PC-9 (cell line): ENCODE data around the gene SKP1. TPM values are rescaled to one million over a fixed set of nuclear protein-coding genes. Genes with fewer than 3 reads are reported as not detected.

Experiments
- BruUV-seq: library from RNA; stranded (reverse); fragments of 400-500 nt; replicated peaks from 2 replicates; lab custom pipeline; 2021; lab: Mats Ljungman, UMichigan
- CTCF ChIA-PET: fragments of 300-600 bp; sonication (Branson Sonifier 250); formaldehyde crosslinking; loops from one replicate; lab custom pipeline; 2022; ENCODE audit warnings: antibody characterized with exemption; lab: Charles Lee
- POLR2A ChIA-PET: fragments of 300-600 bp; sonication (Branson Sonifier 250); formaldehyde crosslinking; loops from one replicate; lab custom pipeline; 2022; ENCODE audit warnings: antibody characterized with exemption; ENCODE audit not compliant: unreplicated experiment; lab: Charles Lee
- DNase-seq, 2 experiments: peaks; one replicate each; pipeline versions ENCODE4 v3.0.0 to v3.0.0-alpha.2; 2015 to 2022; ENCODE audit warnings: mixed read lengths in 1 of 2
- H2AFZ ChIP-seq: fragments of 200-600 bp; sonication (generic); 2 replicates; pipeline ENCODE4 v1.8.1; 2017; ENCODE audit warnings: antibody characterized with exemption
- H3F3A ChIP-seq: fragments of 200-600 bp; sonication (generic); 2 replicates; pipeline ENCODE4 v1.8.1; 2017; ENCODE audit warnings: antibody characterized with exemption, mild to moderate bottlenecking, low read depth; ENCODE audit not compliant: insufficient read depth
- H3K27ac ChIP-seq: fragments of 200-600 bp; sonication (generic); 2 replicates; pipeline ENCODE4 v1.6.1; 2016; ENCODE audit warnings: mixed run types
- H3K27me3 ChIP-seq: fragments of 200-600 bp; sonication (generic); 2 replicates; pipeline ENCODE4 v1.6.1; 2016; ENCODE audit warnings: low read depth, mixed run types; ENCODE audit not compliant: insufficient read depth
- H3K36me3 ChIP-seq: fragments of 200-600 bp; sonication (generic); 2 replicates; pipeline ENCODE4 v1.6.1; 2016; ENCODE audit warnings: low read depth, mixed run types
- H3K4me1 ChIP-seq: fragments of 200-600 bp; sonication (generic); replicated peaks from 2 replicates; pipeline ENCODE4 v1.6.1; 2016; ENCODE audit warnings: mixed run types; ENCODE audit not compliant: insufficient read depth
- H3K4me2 ChIP-seq: fragments of 200-600 bp; sonication (generic); 2 replicates; pipeline ENCODE4 v1.6.1; 2017; ENCODE audit warnings: mixed run types
- H3K4me3 ChIP-seq: fragments of 200-600 bp; sonication (generic); 2 replicates; pipeline ENCODE4 v1.6.1; 2016; ENCODE audit warnings: mixed run types
- H3K79me2 ChIP-seq: fragments of 200-600 bp; sonication (generic); 2 replicates; pipeline ENCODE4 v1.6.1; 2017; ENCODE audit warnings: low read depth, mixed run types
- H3K9me2 ChIP-seq: fragments of 200-600 bp; sonication (generic); 2 replicates; pipeline ENCODE4 v1.8.1; 2017; ENCODE audit warnings: mild to moderate bottlenecking; ENCODE audit not compliant: insufficient read depth
- H3K9me3 ChIP-seq: fragments of 200-600 bp; sonication (generic); 2 replicates; pipeline ENCODE4 v1.8.1; 2016; ENCODE audit warnings: low read depth; ENCODE audit not compliant: insufficient read depth
- H4K20me1 ChIP-seq: fragments of 200-600 bp; sonication (generic); 2 replicates; pipeline ENCODE4 v1.8.1; 2017; ENCODE audit not compliant: insufficient read depth
- CTCF ChIP-seq: fragments of 200-600 bp; sonication (generic); conservative IDR thresholded peaks from 2 replicates; pipeline ENCODE4 v1.6.1; 2017; ENCODE audit warnings: mixed run types, antibody characterized with exemption, mild to moderate bottlenecking, moderate library complexity
- EZH2 ChIP-seq: fragments of 200-600 bp; sonication (generic); IDR thresholded peaks from 2 replicates; pipeline ENCODE4 v1.8.0; 2017; ENCODE audit warnings: antibody characterized with exemption, low read depth
- intact Hi-C: fragments of 100-400 bp; cut with micrococcal nuclease; formaldehyde crosslinking; loops from one replicate; pipeline ENCODE4 v1.10.0; 2022; ENCODE audit not compliant: unreplicated experiment
- total RNA-seq: library from RNA; stranded (reverse); gene quantifications from 2 replicates; pipeline ENCODE4 v1.2.3, GENCODE V29; 2021

SKP1 gene
- total RNA-seq, 1 experiment from 2014 or later = 409 TPM

DNA sequence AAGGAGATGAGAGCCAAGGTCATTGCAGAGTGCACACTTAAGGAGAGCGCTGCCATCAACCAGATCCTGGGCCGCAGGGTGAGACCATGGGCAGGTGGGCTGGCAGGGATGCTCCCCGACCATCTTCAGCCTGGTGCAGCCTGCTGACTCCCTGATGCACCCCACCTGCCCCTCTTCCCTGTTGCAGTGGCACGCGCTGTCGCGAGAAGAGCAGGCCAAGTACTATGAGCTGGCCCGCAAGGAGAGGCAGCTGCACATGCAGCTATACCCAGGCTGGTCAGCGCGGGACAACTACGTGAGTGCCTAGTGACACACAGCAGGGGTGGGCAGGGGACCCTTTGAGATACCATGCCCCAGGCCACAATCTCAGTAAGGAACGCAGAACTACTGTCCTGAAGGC, 33.9 kb downstream of the SKP1 start:
- H3K4me1 ChIP-seq = peaks cover 19% of the 10 kb centered on the region
- no peak for DNase-seq
- no TSS peak for BruUV-seq
- H3K9me3 ChIP-seq = no peaks in the 10 kb centered on the region
- no peak overlapping the region for H3K4me3 ChIP-seq
- H2AFZ ChIP-seq = no peak overlapping the region
- H3K79me2 ChIP-seq = peaks cover 11% of the 10 kb centered on the region; the same call in 1 of the 2 replicates
- ChIA-PET POLR2A (no interaction called here), CTCF (interaction anchor here (1.6 kb wide), 1 partner anchor 103 kb away, joined by 3 read pairs; no protein-coding TSS in a partner anchor)
- H3K4me2 ChIP-seq = no peak overlapping the region
- H4K20me1 ChIP-seq = peaks cover 38% of the 10 kb centered on the region
- H3K36me3 ChIP-seq = 0 out of 2 replicates have a peak, but pooled peaks cover 11% of the 10 kb centered on the region
- H3K27ac ChIP-seq = no peak overlapping the region
- TF ChIP-seq EZH2 = no peak
- no peak for TF ChIP-seq CTCF
- H3K27me3 ChIP-seq = no peaks in the 10 kb centered on the region
- peaks cover 47% of the 10 kb centered on the region for H3F3A ChIP-seq
- H3K9me2 ChIP-seq = no peaks in the 10 kb centered on the region
- intact Hi-C loops = loop anchor here (5.0 kb wide), 1 partner anchor 1031 kb away; no protein-coding TSS in a partner anchor

- H3F3A ChIP-seq = peaks cover 40% of the 10 kb centered on the region
- no peaks in the 10 kb centered on the region for H3K9me2 ChIP-seq
- no peaks in the 10 kb centered on the region for H3K27me3 ChIP-seq
- H2AFZ ChIP-seq = no peak overlapping the region
- DNase-seq = no peak
- H3K4me3 ChIP-seq = no peak overlapping the region
- CTCF ChIA-PET = no interaction called here
- peaks cover 38% of the 10 kb centered on the region for H4K20me1 ChIP-seq
- H3K4me1 ChIP-seq = peaks cover 21% of the 10 kb centered on the region
- H3K79me2 ChIP-seq = peaks cover 15% of the 10 kb centered on the region; the same call in 1 of the 2 replicates
- 0 out of 2 replicates have a peak, but pooled peaks cover 11% of the 10 kb centered on the region for H3K36me3 ChIP-seq
- BruUV-seq = no TSS peak
- no peak overlapping the region for H3K4me2 ChIP-seq
- H3K27ac ChIP-seq = no peak overlapping the region
- intact Hi-C loops = loop anchor here (5.0 kb wide), 1 partner anchor 1030 kb away; no protein-coding TSS in a partner anchor
- TF ChIP-seq CTCF = no peak
- TF ChIP-seq EZH2 = no peak
- POLR2A ChIA-PET = no interaction called here
- H3K9me3 ChIP-seq = no peaks in the 10 kb centered on the region
These were observed 34.7 kb downstream of the SKP1 start for GRCh38 chr5:134142052-134142451.

GRCh38 chr5:134141331-134142050, 35.3 kb downstream of the SKP1 start:
- Histone ChIP-seq H2AFZ (no peak overlapping the region), H3K27ac (no peak overlapping the region), H3K27me3 (no peaks in the 10 kb centered on the region), H3K36me3 (0 out of 2 replicates have a peak, but pooled peaks cover 14% of the 10 kb centered on the region), H3K9me2 (no peaks in the 10 kb centered on the region), H4K20me1 (peaks cover 34% of the 10 kb centered on the region), H3K79me2 (peaks cover 15% of the 10 kb centered on the region; the same call in 1 of the 2 replicates), H3K4me2 (no peak overlapping the region), H3F3A (peaks cover 34% of the 10 kb centered on the region), H3K9me3 (no peaks in the 10 kb centered on the region), H3K4me1 (peaks cover 21% of the 10 kb centered on the region), H3K4me3 (no peak overlapping the region)
- ChIA-PET POLR2A (interaction anchor here (0.6 kb wide), 1 partner anchor 1190 kb away, joined by 3 read pairs; no protein-coding TSS in a partner anchor), CTCF (interaction anchor here (1.0 to 1.7 kb wide), 2 partner anchors 40 to 115 kb away, joined by 8 to 18 read pairs; no protein-coding TSS in a partner anchor)
- no peak for DNase-seq
- no TSS peak for BruUV-seq
- intact Hi-C loops = loop anchor here (2.0 to 5.0 kb wide), 2 partner anchors 39 to 1029 kb away; no protein-coding TSS in a partner anchor
- TF ChIP-seq CTCF = no peak
- no peak for TF ChIP-seq EZH2
